Esophagus muscularis mucosa (tissue), 4 donors: ENCODE results near the gene CORIN. TPM values are rescaled to one million over a fixed set of nuclear protein-coding genes. Genes with fewer than 3 reads are reported as not detected.
"Not testable (repeated sequence)": the region's sequence is repeated elsewhere in the genome, so short reads cannot be mapped to it uniquely, and the experiment has no call there.

Experiments used
- DNase-seq: peaks from one replicate; pipeline ENCODE4 v3.0.0-alpha.2; 2017; ENCODE audit errors: extremely low spot score
- H3K27ac ChIP-seq, 4 donors: fragments of 200-600 bp; sonication (generic); replicated peaks in 1 of 4; 1 replicate in 3 of 4; 2 replicates in 1 of 4; pipeline ENCODE4 v1.5.1; 2016 to 2019; ENCODE audit warnings: mild to moderate bottlenecking in 1 of 4
- H3K27me3 ChIP-seq, 4 donors: fragments of 200-600 bp; sonication (generic); one replicate each; pipeline versions ENCODE4 v1.5.1 to v1.6.0; 2016 to 2019
- H3K36me3 ChIP-seq, 4 donors: fragments of 200-600 bp; sonication (generic); one replicate each; pipeline ENCODE4 v1.5.1; 2016 to 2019
- H3K4me1 ChIP-seq, 4 donors: fragments of 200-600 bp; sonication (generic); one replicate each; pipeline ENCODE4 v1.5.1; 2016 to 2019
- H3K4me3 ChIP-seq, 4 donors: fragments of 200-600 bp; sonication (generic); 1 replicate in 2 of 4; 2 replicates in 2 of 4; pipeline ENCODE4 v1.5.1; 2016 to 2019; ENCODE audit warnings: mild to moderate bottlenecking in 4 of 4, moderate library complexity in 1 of 4
- H3K9me3 ChIP-seq, 4 donors: fragments of 200-600 bp; sonication (generic); 1 replicate in 3 of 4; 2 replicates in 1 of 4; pipeline ENCODE4 v1.5.1; 2016 to 2019
- EP300 ChIP-seq: sonication (generic); formaldehyde crosslinking; IDR thresholded peaks from one replicate; pipeline ENCODE4 v1.6.1; 2017; ENCODE audit warnings: antibody characterized with exemption
- POLR2A ChIP-seq: fragments of 450-650 bp; IDR thresholded peaks from one replicate; pipeline ENCODE4 v1.6.1; 2017; ENCODE audit warnings: antibody characterized with exemption, moderate library complexity, mild to moderate bottlenecking, low read depth
- POLR2AphosphoS5 ChIP-seq, 2 donors: sonication (generic); formaldehyde crosslinking; IDR thresholded peaks; one replicate each; pipeline ENCODE4 v1.6.1; 2017; ENCODE audit warnings: antibody characterized with exemption in 2 of 2
- WGBS: methylation state at CpG from one replicate; pipeline ENCODE4 v1.1.5; 2018; 5-methylcytosine and 5-hydroxymethylcytosine counted together
- intact Hi-C: fragments of 100-400 bp; cut with DNase I; formaldehyde crosslinking; loops from one replicate; pipeline ENCODE4 v1.15.1; 2023
- total RNA-seq, 4 donors: library from RNA; depleted of rRNA; stranded (reverse); fragments of >200 nt; gene quantifications; one replicate each; pipeline versions ENCODE4 v1.1.0 to v1.2.1, GENCODE V29; 2016
- TF ChIP-seq, protein P1 (sequence below), 3 experiments: fragments of 200-600 bp in 2 of 3; fragments of 450-650 bp in 1 of 3; sonication (generic) in 2 of 3; IDR thresholded peaks; one replicate each; pipeline ENCODE4 v1.5.1; 2017 to 2019; ENCODE audit warnings: antibody characterized with exemption in 3 of 3, mild to moderate bottlenecking in 2 of 3, moderate library complexity in 1 of 3

The CORIN gene
- total RNA-seq, 4 donors from 2014 or later: 1.2 to 4.8 (median 2.8) TPM

DNA sequence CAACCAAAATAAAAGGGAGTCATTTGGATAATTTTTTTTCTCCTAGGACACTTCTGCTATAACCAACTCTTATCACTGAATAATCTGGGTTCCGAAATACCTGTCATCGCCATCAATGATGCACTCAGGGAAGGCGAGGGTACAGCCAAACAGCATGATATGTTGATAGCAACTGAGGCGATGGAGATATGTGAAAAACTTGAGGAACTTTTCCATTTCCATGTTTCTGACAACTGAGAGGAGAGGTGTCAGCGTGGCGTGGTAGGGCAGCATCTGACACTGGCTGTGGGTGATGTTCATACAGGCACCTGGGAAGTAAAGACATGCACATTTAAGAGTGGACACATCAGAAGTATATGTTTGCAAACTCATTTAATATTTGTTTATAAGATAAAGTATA, 74.6 kb downstream of the CORIN start:
- intact Hi-C loops: no loop called here
- no peak for DNase-seq
- Histone ChIP-seq H3K27me3 (no peaks in the 10 kb centered on the region), H3K4me1 (peaks cover 0 to 5% (median 0%) of the 10 kb centered on the region in 4 donors), H3K36me3 (no peaks in the 10 kb centered on the region), H3K9me3 (no peaks in the 10 kb centered on the region), H3K27ac (no peak overlapping the region), H3K4me3 (no peak overlapping the region)
- WGBS: 83% methylated on average over 6 of the region's 6 CpGs
- no peak for TF ChIP-seq POLR2AphosphoS5 (IDR thresholded peaks at IDR 0.05)
- no peak for TF ChIP-seq EP300
- no peak for TF ChIP-seq POLR2A
- TF ChIP-seq, protein P1, sequence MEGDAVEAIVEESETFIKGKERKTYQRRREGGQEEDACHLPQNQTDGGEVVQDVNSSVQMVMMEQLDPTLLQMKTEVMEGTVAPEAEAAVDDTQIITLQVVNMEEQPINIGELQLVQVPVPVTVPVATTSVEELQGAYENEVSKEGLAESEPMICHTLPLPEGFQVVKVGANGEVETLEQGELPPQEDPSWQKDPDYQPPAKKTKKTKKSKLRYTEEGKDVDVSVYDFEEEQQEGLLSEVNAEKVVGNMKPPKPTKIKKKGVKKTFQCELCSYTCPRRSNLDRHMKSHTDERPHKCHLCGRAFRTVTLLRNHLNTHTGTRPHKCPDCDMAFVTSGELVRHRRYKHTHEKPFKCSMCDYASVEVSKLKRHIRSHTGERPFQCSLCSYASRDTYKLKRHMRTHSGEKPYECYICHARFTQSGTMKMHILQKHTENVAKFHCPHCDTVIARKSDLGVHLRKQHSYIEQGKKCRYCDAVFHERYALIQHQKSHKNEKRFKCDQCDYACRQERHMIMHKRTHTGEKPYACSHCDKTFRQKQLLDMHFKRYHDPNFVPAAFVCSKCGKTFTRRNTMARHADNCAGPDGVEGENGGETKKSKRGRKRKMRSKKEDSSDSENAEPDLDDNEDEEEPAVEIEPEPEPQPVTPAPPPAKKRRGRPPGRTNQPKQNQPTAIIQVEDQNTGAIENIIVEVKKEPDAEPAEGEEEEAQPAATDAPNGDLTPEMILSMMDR (IDR thresholded peaks at IDR 0.05): no peak

GRCh38 chr4:47762376-47763266, 75.2 kb downstream of the CORIN start:
- intact Hi-C loops: no loop called here
- H3K9me3 ChIP-seq: no peaks in the 10 kb centered on the region
- no peaks in the 10 kb centered on the region for H3K36me3 ChIP-seq
- peaks cover 0 to 5% (median 0%) of the 10 kb centered on the region in 4 donors for H3K4me1 ChIP-seq
- no peak overlapping the region for H3K27ac ChIP-seq
- H3K4me3 ChIP-seq: no peak overlapping the region
- 75% methylated on average over 2 of the region's 2 CpGs for WGBS
- no peaks in the 10 kb centered on the region for H3K27me3 ChIP-seq
- TF ChIP-seq POLR2AphosphoS5 (IDR thresholded peaks at IDR 0.05): no peak
- no peak for TF ChIP-seq EP300
- no peak for TF ChIP-seq POLR2A
- TF ChIP-seq, protein P1 (IDR thresholded peaks at IDR 0.05): no peak
- no peak for DNase-seq

DNA sequence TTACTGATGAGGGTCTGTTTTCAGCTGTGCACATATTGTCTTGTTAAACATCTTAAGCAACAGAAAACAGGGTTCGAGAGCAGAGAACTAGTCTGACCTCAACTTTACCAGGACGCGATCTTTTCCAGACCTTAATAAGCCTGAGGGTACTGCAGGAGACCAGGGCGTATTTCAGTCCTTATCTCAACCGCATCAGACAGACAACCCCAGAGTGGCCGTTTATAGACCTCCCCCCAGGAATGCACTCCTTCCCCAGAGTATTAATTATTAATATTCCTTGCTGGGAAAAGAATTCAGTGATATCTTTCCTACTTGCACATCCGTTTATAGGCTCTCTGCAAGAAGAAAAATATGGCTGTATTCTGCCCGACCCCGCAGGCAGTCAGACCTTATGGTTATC, 84.6 kb downstream of the CORIN start:
- H3K27ac ChIP-seq, DNase-seq, H3K36me3 ChIP-seq, H3K27me3 ChIP-seq, H3K4me1 ChIP-seq, intact Hi-C loops, H3K9me3 ChIP-seq, H3K4me3 ChIP-seq: not testable (repeated sequence)
- 94% methylated on average over 9 of the region's 9 CpGs for WGBS

- no peak for DNase-seq
- H3K4me3 ChIP-seq: no peak overlapping the region
- 59% methylated on average over 5 of the region's 5 CpGs for WGBS
- intact Hi-C loops: no loop called here
- no peaks in the 10 kb centered on the region for H3K9me3 ChIP-seq
- H3K27me3 ChIP-seq: no peaks in the 10 kb centered on the region
- peaks cover 0 to 7% (median 3%) of the 10 kb centered on the region in 4 donors for H3K4me1 ChIP-seq
- no peaks in the 10 kb centered on the region for H3K36me3 ChIP-seq
- TF ChIP-seq POLR2A (no peak), POLR2AphosphoS5 (IDR thresholded peaks at IDR 0.05) (no peak), EP300 (no peak)
- TF ChIP-seq, protein P1 (IDR thresholded peaks at IDR 0.05): no peak
- no peak overlapping the region for H3K27ac ChIP-seq
Observed at GRCh38 chr4:47752214-47752613, 85.7 kb downstream of the CORIN start.

GRCh38 chr4:47750788-47751187, 87.1 kb downstream of the CORIN start:
- DNase-seq: no peak
- Histone ChIP-seq H3K27me3 (no peaks in the 10 kb centered on the region), H3K36me3 (no peaks in the 10 kb centered on the region), H3K4me3 (no peak overlapping the region), H3K4me1 (peaks cover 0 to 7% (median 3%) of the 10 kb centered on the region in 4 donors), H3K27ac (no peak overlapping the region), H3K9me3 (no peaks in the 10 kb centered on the region)
- TF ChIP-seq EP300 (no peak), POLR2AphosphoS5 (IDR thresholded peaks at IDR 0.05) (no peak), POLR2A (no peak)
- TF ChIP-seq, protein P1 (IDR thresholded peaks at IDR 0.05): no peak
- intact Hi-C loops: no loop called here
- 86% methylated on average over 2 of the region's 2 CpGs for WGBS
